ENCODE measurements around the gene BAZ1A.

BAZ1A gene

GRCh38 chr14:34835312-34835711, 39.8 kb downstream of the BAZ1A start:
- no peak for TF ChIP-seq CTCF (IDR thresholded peaks at IDR 0.05; ENCODE audit: low read depth, low read length, missing control alignments)
- DNase-seq (ENCODE audit: low read depth) = no peak
- no peak overlapping the region for H3K4me3 ChIP-seq (ENCODE audit: low read depth, low read length)

DNA sequence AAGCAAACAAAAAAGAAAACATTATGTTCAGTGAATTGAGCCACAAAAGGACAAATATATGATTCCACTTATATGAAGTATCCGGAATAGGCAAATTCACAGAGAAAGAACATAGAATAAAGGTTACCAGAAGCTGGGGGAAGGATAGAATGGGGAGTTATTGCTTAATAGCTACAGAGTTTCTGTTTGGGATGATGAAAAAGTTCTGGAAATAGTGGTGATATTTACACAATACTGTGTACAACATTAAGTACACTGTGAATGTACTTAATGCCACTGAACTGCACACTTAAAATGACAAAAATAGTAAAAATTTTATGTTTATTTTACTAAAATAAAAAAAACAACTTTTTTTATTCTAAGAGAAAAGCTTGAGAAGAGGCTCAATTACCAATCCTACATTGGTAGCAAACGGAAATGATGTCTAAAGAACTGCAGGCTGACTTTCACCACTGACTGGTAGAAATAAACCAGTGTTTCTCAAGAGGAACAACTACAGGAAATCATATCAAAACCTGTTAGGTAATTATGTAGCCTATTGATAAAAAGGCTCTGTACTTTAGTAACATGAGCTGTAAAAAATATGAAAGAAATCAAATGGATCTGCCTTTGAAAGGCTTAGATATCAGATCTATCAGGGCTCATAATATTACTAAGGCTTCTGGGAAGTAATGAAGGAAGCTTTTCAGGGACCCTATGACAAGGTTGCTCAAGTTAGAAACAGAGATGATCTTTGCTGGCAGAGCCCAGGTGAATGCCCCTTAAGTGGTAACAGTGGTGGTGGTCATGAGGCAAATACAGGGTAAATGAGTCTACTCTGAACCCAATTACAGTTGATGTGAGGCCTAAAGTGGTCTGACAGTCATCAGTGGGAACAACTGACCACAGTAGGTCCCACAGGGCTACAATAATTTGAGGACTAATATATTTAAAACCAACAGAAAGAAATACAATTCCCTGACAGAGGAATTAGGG, 41.3 kb downstream of the BAZ1A start:
- no peak for DNase-seq (ENCODE audit: low read depth)
- H3K4me3 ChIP-seq (ENCODE audit: low read depth, low read length) = no peak overlapping the region
- TF ChIP-seq CTCF (IDR thresholded peaks at IDR 0.05; ENCODE audit: low read depth, low read length, missing control alignments) = no peak

DNA sequence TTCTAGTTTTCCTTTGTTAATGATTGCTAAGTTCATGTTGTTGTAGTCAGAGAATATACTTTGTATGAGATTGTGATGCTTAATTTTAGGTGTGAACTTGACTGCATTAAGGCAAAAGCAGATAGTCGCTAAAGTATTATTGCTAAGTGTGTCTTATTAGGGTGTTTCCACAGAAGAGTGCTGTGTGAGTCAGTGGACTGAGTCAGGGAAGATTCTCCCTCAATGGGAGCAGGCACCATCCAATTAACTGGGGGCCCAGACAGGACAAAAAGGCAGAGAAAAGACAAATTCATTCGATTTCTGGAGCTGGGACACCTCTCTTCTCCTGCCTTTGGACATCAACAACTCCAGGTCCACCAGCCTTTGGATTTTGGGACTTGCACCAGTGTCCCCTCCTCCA, 48.5 kb downstream of the BAZ1A start:
- DNase-seq (ENCODE audit: low read depth) = no peak
- H3K4me3 ChIP-seq (ENCODE audit: low read depth, low read length) = no peak overlapping the region
- TF ChIP-seq CTCF (IDR thresholded peaks at IDR 0.05; ENCODE audit: low read depth, low read length, missing control alignments) = no peak

GRCh38 chr14:34824826-34825225, 50.3 kb downstream of the BAZ1A start:
- no peak for DNase-seq (ENCODE audit: low read depth)
- no peak for TF ChIP-seq CTCF (IDR thresholded peaks at IDR 0.05; ENCODE audit: low read depth, low read length, missing control alignments)
- no peak overlapping the region for H3K4me3 ChIP-seq (ENCODE audit: low read depth, low read length)

- no peak overlapping the region for H3K4me3 ChIP-seq (ENCODE audit: low read depth, low read length)
- no peak for TF ChIP-seq CTCF (IDR thresholded peaks at IDR 0.05; ENCODE audit: low read depth, low read length, missing control alignments)
- no peak for DNase-seq (ENCODE audit: low read depth)
Measured at GRCh38 chr14:34824256-34824655, 50.9 kb downstream of the BAZ1A start.

GRCh38 chr14:34817768-34818167, 57.4 kb downstream of the BAZ1A start:
- TF ChIP-seq CTCF (IDR thresholded peaks at IDR 0.05; ENCODE audit: low read depth, low read length, missing control alignments) = no peak
- H3K4me3 ChIP-seq (ENCODE audit: low read depth, low read length) = no peak overlapping the region
- no peak for DNase-seq (ENCODE audit: low read depth)

DNA sequence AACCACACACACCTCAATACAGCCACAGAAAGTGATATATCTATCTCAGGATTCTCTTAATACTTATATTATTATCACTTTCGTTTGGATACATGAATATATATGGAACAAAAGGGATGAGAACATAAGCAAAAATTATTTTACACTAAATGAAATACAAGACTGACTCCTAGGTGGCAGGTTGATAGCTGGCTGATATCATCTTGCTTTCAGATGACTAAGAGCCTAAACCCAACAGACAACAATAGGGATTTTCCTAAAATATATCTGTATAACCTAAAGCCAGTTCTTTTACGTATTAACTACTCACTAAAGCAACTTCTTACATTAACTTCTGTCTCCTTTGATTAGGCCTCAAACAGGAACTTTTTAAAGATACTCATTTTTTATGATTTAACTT, 65.1 kb downstream of the BAZ1A start:
- no peak for TF ChIP-seq CTCF (IDR thresholded peaks at IDR 0.05; ENCODE audit: low read depth, low read length, missing control alignments)
- DNase-seq (ENCODE audit: low read depth) = no peak

More for the DNA sequence above, 65.1 kb downstream of the BAZ1A start:
- H3K4me3 ChIP-seq (ENCODE audit: low read depth, low read length) = no peak overlapping the region

All from GM12864 (cell line).